DMS79 (cell line): ENCODE measurements around the gene NCR2.
"Not testable (repeated sequence)": the region's sequence is repeated elsewhere in the genome, so short reads cannot be mapped to it uniquely, and the experiment has no call there.

Experiments used
- DNase-seq: peaks from one replicate; lab custom pipeline; 2025; lab: John Stamatoyannopoulos, UW

NCR2 gene

GRCh38 chr6:41335296-41335695 is at the start of gene NCR2:
NCR2 (plus strand) TSS chr6:41335608; CDS start chr6:41335877, 269 bp downstream.
- DNase-seq = no peak

- no peak for DNase-seq
Measured at GRCh38 chr6:41286544-41287346, 48.7 kb upstream of the NCR2 start, which contains the start of gene TREM1. TREM1 (minus strand) TSS chr6:41286682; CDS start chr6:41286655, 27 bp downstream.

GRCh38 chr6:41288030-41288753 is 47.2 kb upstream of the NCR2 start:
- DNase-seq = peak; percentile 98

GRCh38 chr6:41288754-41289129 is 46.7 kb upstream of the NCR2 start:
- peak; percentile 79 for DNase-seq

GRCh38 chr6:41289815-41290214 is 45.6 kb upstream of the NCR2 start:
- DNase-seq = no peak

- DNase-seq = no peak
Measured at GRCh38 chr6:41291717-41292116, 43.7 kb upstream of the NCR2 start.

- DNase-seq = no peak
Measured at GRCh38 chr6:41294214-41294872, 41.1 kb upstream of the NCR2 start.

GRCh38 chr6:41297248-41297647 is 38.2 kb upstream of the NCR2 start:
- not testable (repeated sequence) for DNase-seq

GRCh38 chr6:41298785-41299502 is 36.5 kb upstream of the NCR2 start:
- DNase-seq = no peak

GRCh38 chr6:41302638-41303037 is 32.8 kb upstream of the NCR2 start:
- no peak for DNase-seq

GRCh38 chr6:41306187-41306854 is 29.1 kb upstream of the NCR2 start:
- no peak for DNase-seq

GRCh38 chr6:41315203-41315602 is 20.2 kb upstream of the NCR2 start:
- no peak for DNase-seq

GRCh38 chr6:41315943-41316620 is 19.3 kb upstream of the NCR2 start:
- DNase-seq = peak; percentile 28

- DNase-seq = peak; percentile 12
Measured at GRCh38 chr6:41318261-41318653, 17.2 kb upstream of the NCR2 start.

GRCh38 chr6:41318654-41319565 is 16.5 kb upstream of the NCR2 start:
- peak; percentile 86 for DNase-seq

GRCh38 chr6:41321183-41321582 is 14.2 kb upstream of the NCR2 start:
- no peak for DNase-seq

GRCh38 chr6:41325446-41326066 is 9.9 kb upstream of the NCR2 start:
- no peak for DNase-seq

GRCh38 chr6:41326092-41326491 is 9.3 kb upstream of the NCR2 start:
- no peak for DNase-seq

- DNase-seq = no peak
Measured at GRCh38 chr6:41327177-41327576, 8.2 kb upstream of the NCR2 start.
